SK-N-SH (cell line): ENCODE results near the gene ERVH48-1.

ENCODE experiments used
- RFX5 ChIP-seq: IDR thresholded peaks from 2 replicates; pipeline ENCODE4 v1.6.1; 2012; ENCODE audit warnings: mild to moderate bottlenecking, improper control_type of control experiment, low read length
- TAF1 ChIP-seq: IDR thresholded peaks from 2 replicates; pipeline ENCODE4 v1.6.1; 2012; ENCODE audit warnings: low read depth, mild to moderate bottlenecking, low read length, moderate library complexity, borderline replicate concordance
- TF ChIP-seq, protein P1 (sequence below): IDR thresholded peaks from 2 replicates; pipeline ENCODE4 v1.4.0; 2012; ENCODE audit warnings: low read depth

DNA sequence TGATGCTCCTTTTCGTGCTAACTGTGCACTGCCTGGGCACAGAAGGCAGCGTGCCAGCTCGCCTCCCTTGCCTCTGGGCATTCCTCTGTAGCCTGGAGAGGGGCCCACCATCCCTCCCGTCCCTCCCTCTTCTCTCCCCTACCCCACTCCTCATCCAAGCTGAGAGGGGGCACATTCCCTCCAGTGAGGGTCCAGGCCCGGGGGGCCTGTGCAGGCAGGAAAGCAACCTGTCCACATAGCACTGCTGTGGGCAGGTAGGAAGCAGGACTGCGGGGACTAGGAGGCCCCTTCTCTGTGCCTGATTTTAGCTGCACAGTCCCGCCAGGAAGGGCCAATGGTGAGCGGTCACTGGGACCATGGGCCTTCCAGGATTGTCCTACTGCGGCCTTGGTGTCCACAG, 38.7 kb upstream of the ERVH48-1 start:
- no peak for TF ChIP-seq RFX5
- TF ChIP-seq TAF1: no peak
- TF ChIP-seq, protein P1, sequence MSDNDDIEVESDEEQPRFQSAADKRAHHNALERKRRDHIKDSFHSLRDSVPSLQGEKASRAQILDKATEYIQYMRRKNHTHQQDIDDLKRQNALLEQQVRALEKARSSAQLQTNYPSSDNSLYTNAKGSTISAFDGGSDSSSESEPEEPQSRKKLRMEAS: no peak
